GM21723 (cell line): Measurements from ENCODE around the gene NUP210L.
"Not testable (repeated sequence)": the region's sequence is repeated elsewhere in the genome, so short reads cannot be mapped to it uniquely, and the experiment has no call there.

Experiments
- ATAC-seq: cut with Tn5 transposase; IDR thresholded peaks from one replicate; pipeline ENCODE4 v1.9.1; 2021; ENCODE audit warnings: mild to moderate bottlenecking, moderate library complexity; ENCODE audit not compliant: unreplicated experiment

Gene NUP210L

DNA sequence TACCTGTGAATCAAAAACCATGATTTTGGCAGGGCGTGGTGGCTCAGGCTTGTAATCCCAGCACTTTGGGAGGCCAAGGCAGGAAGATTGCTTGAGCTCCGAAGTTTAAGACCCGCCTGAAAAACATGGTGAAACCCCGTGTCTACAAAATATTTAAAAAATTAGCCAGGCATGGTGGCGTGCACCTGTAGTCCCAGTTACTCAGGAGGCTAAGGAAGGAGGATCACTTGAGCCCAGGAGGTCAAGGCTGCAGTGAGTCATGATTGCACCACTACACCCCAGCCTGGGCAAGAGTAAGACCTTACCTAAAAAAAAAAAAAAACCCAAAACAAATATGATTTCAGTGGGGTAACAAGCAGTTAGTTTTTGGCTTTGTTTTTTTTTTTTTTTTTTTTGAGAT lies 54.7 kb downstream of the NUP210L start:
- not testable (repeated sequence) for ATAC-seq

GRCh38 chr1:154097873-154098272 lies 57.0 kb downstream of the NUP210L start:
- ATAC-seq, result no peak

- ATAC-seq, result no peak
Measured at GRCh38 chr1:154095456-154096060, 59.3 kb downstream of the NUP210L start.

DNA sequence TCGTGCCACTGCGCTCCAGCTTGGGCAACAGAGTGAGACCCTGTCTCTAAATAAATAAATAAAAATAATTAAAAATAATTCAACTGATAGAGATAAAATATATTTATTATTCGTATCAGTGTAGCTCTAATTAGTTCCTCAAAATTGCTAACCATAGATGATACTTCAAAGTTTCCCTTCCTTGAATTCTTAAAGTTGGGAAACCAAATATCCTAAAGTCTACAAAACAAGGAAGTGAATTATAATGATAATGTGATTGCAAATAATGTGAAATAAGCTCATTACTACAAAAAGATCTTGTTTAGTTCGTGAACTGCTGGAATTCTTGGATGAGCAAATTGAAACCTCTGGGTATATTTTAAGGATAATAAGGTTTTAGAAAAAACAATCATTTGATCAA lies 60.5 kb downstream of the NUP210L start:
- no peak for ATAC-seq

GRCh38 chr1:154093699-154094098 lies 61.2 kb downstream of the NUP210L start:
- no peak for ATAC-seq

DNA sequence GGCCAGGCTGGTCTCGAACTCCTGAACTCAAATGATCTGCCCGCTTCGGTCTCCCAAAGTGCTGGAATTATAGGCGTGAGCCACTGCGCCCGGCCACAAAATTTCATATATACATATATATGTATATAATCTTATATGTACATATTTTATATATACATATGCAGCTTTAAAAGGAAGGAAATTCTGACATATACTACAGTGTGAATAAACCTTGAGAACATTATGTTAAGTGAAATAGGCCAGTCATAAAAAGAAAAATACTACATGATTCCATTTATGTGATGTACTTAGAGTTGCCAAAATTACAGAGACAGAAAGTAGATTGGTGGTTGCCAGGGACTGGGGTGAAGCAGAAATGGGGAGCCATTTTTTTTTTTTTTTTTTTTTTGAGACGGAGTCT lies 63.2 kb downstream of the NUP210L start:
- ATAC-seq, result no peak

DNA sequence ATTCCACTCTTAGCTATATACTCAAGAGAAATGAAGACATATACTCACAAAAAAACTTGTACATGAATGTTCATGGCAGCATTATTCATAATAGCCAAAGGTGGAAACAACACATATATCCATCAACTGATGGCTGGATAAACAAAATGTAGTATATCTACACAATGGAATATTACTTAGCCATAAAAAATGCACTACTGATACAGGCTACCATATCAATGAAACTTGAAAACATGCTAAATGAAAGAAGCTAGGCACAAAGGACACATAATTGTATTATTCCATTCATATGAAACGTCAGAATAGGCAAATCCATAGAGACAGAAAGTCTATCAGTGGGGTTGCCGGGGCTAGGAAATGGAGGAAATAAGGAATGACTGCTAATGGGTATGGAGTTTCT lies 67.3 kb downstream of the NUP210L start:
- ATAC-seq, result no peak

DNA sequence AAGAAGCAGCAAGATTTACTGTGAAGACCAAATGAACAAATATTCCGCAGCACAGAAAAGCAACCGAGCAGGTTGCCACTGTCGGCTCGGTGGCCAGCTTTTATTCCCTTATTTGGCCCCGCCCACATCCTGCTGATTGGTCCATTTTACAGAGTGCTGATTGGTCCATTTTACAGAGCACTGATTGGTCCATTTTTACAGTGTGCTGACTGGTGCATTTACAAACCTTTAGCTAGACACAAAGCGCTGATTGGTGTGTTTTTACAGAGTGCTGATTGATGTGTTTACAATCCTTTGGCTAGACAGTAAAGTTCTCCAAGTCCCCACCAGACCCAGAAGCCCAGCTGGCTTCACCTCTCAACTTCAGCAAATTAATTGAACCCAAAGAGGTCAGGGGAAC lies 71.8 kb downstream of the NUP210L start:
- ATAC-seq, result not testable (repeated sequence)

DNA sequence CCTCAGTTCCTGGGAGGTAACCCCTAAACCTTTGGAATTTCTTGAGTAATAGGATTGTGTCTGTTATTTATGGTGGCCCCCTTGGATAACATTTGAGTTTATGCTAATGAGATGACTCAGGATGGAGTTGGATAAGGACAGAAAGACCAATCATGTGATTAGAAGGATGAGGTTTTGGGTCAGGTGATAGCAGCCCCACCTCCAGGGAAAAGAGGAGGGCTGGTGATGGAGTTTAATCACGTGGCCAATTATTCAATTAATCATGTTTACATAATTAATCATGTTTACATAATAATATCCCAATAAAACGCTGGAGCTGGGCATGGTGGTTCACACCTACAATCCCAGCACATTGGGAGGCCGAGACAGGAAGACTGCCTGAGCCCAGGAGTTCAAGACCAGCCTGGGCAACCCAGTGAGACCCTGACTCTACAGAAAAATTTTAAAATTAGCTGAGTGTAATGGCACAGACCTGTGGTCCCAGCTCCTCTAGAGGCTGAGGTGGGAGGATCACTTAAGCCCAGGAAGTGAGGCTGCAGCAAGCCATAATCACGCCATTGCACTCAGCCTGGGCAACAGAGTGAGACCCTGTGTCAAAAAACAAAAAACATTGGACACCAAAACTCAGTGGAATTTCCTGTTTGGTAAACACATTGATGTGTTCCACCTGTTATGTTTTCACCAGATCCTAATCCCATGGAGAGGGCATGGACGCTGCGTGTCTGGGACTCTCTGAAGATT lies 73.3 kb downstream of the NUP210L start:
- no peak for ATAC-seq

DNA sequence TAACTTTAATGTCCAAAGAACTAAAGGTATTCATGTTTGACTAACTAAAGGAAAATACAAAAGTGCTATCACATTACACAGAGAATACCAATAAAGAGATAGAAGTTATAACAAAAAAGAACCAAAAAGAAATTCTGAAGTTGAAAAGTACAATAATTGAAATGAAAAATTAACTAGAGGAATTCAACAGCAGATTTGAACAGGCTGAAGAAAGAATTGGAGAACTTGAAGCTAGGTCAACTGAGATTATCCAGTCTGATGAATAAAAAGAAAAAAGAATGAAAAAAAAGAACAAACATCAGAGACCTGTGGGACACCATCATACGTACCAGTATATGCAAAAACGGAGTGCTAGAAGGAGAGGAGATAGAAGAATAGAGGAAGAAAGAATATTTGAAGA lies 78.5 kb downstream of the NUP210L start:
- no peak for ATAC-seq

DNA sequence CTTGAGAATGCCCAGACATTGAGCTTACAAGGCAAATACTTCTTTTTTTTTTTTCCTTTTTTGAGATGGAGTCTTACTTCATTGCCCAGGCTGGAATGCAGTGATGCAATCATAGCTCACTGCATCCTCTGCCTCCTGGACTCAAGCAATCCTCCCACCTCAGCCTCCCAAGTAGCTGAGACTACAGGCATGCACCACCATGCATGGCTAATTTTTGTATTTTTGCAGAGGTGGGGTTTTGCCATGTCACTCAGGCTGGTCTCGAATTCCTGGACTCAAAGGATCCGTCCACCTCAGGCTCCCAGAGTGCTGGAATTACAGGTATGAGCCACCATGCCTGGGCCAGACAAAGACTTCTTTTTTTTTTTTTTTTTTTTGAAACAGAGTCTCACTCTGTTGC lies 79.1 kb downstream of the NUP210L start:
- no peak for ATAC-seq

DNA sequence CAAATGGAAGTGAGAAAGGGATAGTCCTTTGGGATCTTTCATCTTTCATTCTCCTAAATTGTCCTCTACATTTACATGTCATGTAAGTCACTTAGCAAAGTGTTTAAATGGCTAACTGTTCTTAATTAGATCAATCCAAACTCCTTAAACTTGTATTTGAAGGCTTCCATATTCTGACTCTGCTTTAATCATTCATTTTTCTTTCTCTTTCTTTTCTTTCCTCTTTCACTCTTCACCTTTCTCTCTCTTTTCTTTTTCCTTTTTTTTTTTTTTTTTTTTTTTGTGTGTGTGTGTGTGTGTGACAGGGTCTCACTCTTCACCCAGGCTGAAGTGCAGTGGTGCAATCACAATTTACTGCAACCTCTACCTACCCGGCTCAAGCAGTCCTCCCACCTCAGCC lies 92.6 kb downstream of the NUP210L start:
- ATAC-seq, result no peak

DNA sequence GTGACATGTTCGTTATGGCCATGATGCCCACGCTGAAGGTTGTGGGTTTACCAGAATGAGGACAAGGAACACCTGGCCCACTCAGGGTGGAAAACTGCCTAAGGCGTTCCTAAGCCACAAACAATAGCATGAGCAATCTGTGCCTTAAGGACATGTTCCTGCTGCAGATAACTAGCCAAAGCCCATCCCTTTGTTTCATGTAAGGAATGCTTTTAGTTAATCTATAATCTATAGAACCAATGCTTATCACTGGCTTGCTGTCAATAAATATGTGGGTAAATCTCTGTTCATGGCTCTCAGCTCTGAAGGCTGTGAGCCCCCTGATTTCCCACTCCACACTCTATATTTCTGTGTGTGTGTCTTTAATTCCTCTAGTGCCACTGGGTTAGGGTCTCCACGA lies 107.4 kb downstream of the NUP210L start:
- not testable (repeated sequence) for ATAC-seq

DNA sequence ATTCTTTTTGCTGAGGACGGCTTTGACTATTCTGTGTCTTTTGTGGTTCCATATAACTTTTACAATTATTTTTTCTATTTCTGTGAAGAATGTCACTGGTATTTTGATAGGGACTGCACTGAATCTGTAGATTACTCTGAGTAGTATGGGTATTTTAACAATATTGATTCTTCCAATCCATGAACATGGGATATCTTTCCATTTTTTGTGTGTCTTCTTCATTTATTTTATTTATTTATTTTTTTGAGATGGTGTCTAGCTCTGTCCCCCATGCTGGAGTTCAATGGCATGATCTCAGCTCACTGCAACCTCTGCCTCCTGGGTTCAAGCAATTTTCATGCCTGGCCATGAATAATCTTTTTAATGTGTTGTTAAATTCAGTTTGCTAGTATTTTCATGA lies 121.2 kb downstream of the NUP210L start:
- not testable (repeated sequence) for ATAC-seq

DNA sequence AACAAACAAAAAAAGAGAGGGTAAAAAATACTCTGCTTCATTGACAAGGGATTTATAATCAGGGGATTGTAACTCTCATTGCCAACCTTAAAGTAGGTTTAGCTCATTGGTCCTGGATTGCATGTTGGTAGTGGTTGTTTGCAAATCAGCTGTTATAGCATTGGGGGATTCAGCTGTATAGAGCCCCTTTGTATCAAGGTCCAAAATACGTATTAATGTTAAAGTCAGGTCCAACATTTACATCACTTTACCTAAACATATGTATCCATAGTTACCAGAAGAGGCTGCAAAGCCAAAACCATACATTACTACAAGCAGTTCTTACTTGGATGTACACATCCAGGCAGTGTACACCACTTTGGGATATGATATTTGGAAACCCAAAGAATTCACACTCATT lies 134.9 kb downstream of the NUP210L start:
- ATAC-seq, result no peak

- ATAC-seq, result no peak
Measured at GRCh38 chr1:154019269-154019668, 135.6 kb downstream of the NUP210L start.

DNA sequence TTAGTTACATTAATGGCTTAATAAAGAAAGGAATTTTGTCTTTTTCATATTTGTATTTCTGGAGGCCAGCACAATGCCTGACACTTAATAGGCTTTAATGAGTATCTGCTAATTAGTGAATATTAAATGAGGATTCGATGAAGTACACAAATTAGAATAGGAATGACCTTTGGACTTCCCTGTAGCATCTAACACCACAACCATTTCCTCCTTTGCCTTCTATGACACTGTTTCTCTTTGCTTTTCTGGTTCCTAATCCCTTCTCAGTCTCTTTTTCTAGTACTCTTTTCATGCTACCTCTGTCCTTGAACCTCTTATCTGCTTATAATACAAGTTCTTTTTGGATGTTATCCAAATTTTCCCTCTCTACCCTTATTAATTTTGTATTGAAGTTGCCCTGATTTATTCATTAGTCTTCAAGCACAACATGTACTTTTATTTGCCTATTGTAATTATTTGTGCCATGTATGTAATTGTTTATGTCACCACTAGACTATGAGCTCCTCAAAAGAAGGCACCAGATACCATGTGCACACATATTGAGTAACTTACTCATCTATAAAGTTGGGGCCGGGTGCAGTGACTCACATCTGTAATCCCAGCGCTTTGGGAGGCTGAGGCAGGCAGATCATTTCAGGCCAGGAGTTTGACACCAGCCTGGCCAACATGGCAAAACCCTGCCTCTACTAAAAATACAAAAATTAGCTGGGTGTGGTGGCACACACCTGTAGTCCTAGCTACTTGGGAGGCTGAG lies 140.5 kb downstream of the NUP210L start:
- ATAC-seq, result no peak

GRCh38 chr1:154012543-154012942 lies 142.3 kb downstream of the NUP210L start:
- not testable (repeated sequence) for ATAC-seq

DNA sequence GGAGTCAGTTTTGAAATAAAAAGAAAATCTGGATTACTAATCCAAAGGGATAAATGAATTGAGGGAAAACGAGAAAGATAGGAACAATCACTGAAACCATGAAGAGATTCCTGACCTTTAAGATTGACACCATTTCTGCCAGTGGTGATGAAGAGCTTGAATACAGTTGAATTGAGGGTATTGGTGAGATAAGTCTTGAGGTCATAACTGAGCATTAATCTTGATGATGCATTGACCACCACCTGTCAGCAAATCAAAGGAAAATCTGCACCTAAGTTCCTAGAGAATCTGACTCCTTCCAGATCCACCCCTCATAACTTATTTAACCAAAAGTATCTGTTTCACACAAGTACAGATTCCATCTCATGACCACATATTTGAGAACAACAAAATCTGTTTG lies 142.7 kb downstream of the NUP210L start:
- ATAC-seq, result no peak

GRCh38 chr1:154006136-154006535 lies 148.7 kb downstream of the NUP210L start:
- ATAC-seq, result no peak

DNA sequence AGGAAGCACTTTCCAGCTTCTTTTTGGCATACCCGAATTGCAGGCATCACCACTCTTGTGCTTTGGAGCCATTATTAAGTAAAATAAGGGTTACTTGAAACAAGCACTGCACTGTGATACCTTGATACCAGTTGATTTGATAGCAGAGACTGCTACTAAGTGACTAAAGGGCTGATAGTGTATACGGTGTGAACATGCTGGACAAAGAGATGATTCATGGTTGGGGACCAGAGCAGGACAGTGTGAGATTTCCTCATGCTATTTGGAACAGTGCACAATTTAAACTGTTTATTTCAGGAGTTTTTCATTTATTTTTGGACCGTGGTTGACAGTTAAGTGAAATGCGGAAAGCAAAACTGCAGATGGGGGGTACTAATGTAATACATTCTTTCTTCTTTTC lies 154.5 kb downstream of the NUP210L start:
- ATAC-seq, result no peak

- ATAC-seq, result not testable (repeated sequence)
Measured at GRCh38 chr1:153996882-153997281, 158.0 kb downstream of the NUP210L start.
